Aorta (tissue), 5 donors: Measurements from ENCODE around the gene FMNL2. TPM values are rescaled to one million over a fixed set of nuclear protein-coding genes. Genes with fewer than 3 reads are reported as not detected.

Experiments
- ATAC-seq: fragments of 200-7000 bp; cut with Tn5 transposase; one replicate; pipeline ENCODE4 v1.9.1; 2022; ENCODE audit warnings: moderate library complexity; ENCODE audit not compliant: low FRiP score
- DNase-seq, 2 donors: peaks; one replicate each; pipeline ENCODE4 v3.0.0-alpha.2; 2020
- H3K27ac ChIP-seq, 2 donors: one replicate each; pipeline ENCODE4 v1.5.1; 2013; ENCODE audit warnings: low read length in 2 of 2, mild to moderate bottlenecking in 2 of 2, moderate library complexity in 2 of 2, control low read depth in 1 of 2, inconsistent platforms in 1 of 2, low read depth in 1 of 2
- H3K27me3 ChIP-seq, 2 donors: one replicate each; pipeline ENCODE4 v1.6.1; 2013; ENCODE audit warnings: control low read depth in 1 of 2, low read length in 1 of 2, mild to moderate bottlenecking in 1 of 2, moderate library complexity in 1 of 2; ENCODE audit not compliant: insufficient read depth in 2 of 2, control insufficient read depth in 1 of 2
- H3K36me3 ChIP-seq, 2 donors: one replicate each; pipeline ENCODE4 v1.6.1; 2013; ENCODE audit warnings: control low read depth in 1 of 2, low read length in 1 of 2, mild to moderate bottlenecking in 1 of 2; ENCODE audit not compliant: insufficient read depth in 2 of 2, control insufficient read depth in 1 of 2
- H3K4me1 ChIP-seq, 2 donors: one replicate each; pipeline ENCODE4 v1.6.1; 2013; ENCODE audit warnings: low read length in 2 of 2, control low read depth in 1 of 2, mild to moderate bottlenecking in 1 of 2, moderate library complexity in 1 of 2; ENCODE audit not compliant: insufficient read depth in 2 of 2, control insufficient read depth in 1 of 2
- H3K4me3 ChIP-seq, 2 donors: one replicate each; pipeline ENCODE4 v1.5.1; 2013; ENCODE audit warnings: low read length in 2 of 2, control low read depth in 1 of 2, mild to moderate bottlenecking in 1 of 2
- H3K9me3 ChIP-seq: one replicate; pipeline ENCODE4 v1.6.1; 2013; ENCODE audit warnings: mild to moderate bottlenecking, low read length; ENCODE audit not compliant: control insufficient read depth
- whole genome bisulfite sequencing, 2 donors: extraction: QIAGEN DNeasy Blood & Tissue Kit; methylation state at CpG; one replicate each; pipeline ENCODE4 v1.1.7; 2013; 5-methylcytosine and 5-hydroxymethylcytosine counted together
- intact Hi-C, 2 donors: fragments of 100-400 bp; cut with DNase I; formaldehyde crosslinking; loops; one replicate each; pipeline versions ENCODE4 v1.14.2 to v1.15.0; 2022
- polyA plus RNA-seq, 2 donors: library from polyadenylated mRNA; stranded (reverse); fragments of 200-250 nt; gene quantifications; one replicate each; pipeline ENCODE4 v1.2.3, GENCODE V29; 2013
- total RNA-seq, 2 donors: library from RNA; stranded (reverse); fragmentation: NEBNext Ultra II Directional; extraction: Animal tissue kit (Norgen Biotek cat#: 25700); gene quantifications; one replicate each; pipeline ENCODE4 v1.2.1, GENCODE V29; 2021
- donor health status: healthy with polysubstance abuse.
- donor health status: Bipolar disorder and iron deficiency.
- donor health status: DM: no; HTN: no; CAD: no.
- donor health status: DM: no; HTN: no; CAD: no.
- donor health status: DM: yes; HTN: yes; CAD: no.

The FMNL2 gene
- total and polyA plus RNA-seq, 4 donors = 10.7 to 55.1 (median 33.7) TPM

DNA sequence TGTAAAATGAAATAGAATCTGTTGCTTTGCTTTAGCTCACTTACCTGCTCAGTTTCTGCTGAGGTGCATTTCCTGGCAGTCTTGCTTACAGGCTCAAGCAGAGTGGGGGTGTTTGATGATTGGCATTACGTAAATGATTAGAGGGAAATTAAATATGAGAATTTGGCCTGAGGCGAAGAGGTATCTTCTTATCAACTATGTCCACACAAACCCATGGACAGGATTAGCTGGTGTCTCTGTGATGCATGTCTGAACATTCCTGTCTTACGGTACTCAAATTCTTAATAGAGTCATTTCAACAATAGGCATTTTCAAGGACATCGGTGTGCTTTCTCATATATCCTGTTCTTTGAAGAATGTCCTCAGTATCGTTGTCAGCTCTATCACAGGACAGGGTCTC lies 280.2 kb downstream of the FMNL2 start:
- Histone ChIP-seq H3K4me3 (no peak overlapping the region), H3K27ac (no peak overlapping the region), H3K27me3 (no peaks in the 10 kb centered on the region), H3K4me1 (no peaks in the 10 kb centered on the region), H3K9me3 (no peaks in the 10 kb centered on the region), H3K36me3 (peaks cover 3 to 5% of the 10 kb centered on the region in 2 donors)
- intact Hi-C loops = no loop called here
- WGBS, 2 donors = 96% methylated on average over 5 of the region's 5 CpGs
- ATAC-seq (no peak), DNase-seq (no peak)

DNA sequence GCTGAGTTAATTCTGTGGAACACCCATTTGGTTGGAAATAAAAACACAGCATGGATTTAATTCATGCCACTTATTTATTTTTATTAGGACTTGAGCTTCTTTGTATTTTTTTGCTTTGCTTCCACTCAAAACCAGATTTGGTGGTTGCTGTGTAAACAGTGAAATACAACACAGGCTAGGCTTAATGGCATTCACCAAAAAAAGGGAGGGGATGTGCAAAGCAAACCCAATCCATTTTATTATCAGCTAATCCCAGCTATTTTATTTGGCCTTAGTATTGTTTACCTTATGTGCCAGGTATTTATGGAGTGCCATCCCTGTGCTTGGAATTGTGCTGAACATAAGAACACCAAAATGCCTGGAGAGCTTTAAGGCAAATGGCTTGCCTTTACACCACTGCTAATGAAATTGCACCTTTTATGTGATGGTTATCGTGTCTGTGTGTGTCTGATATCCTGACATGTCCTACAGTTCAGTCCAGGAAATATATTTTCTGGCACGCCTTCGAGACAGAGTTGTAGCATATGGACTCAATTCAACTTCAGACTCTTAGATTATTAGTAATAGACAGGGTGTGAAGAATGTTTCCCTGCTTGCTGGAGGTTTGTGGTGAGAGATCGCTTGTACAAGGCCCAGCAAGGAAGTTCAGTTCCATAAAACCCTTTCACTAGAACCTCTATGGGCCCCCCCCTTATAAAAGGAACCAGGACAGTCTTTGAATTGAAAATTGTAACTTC lies 282.6 kb downstream of the FMNL2 start:
- Histone ChIP-seq H3K36me3 (peaks cover 7 to 9% of the 10 kb centered on the region in 2 donors), H3K27me3 (no peaks in the 10 kb centered on the region), H3K4me3 (no peak overlapping the region), H3K4me1 (peaks cover 0 to 4% of the 10 kb centered on the region in 2 donors), H3K9me3 (no peaks in the 10 kb centered on the region), H3K27ac (no peak overlapping the region)
- DNase-seq (no peak), ATAC-seq (no peak)
- 60 to 63% methylated on average over 4 of the region's 4 CpGs for WGBS, 2 donors
- intact Hi-C loops = no loop called here

DNA sequence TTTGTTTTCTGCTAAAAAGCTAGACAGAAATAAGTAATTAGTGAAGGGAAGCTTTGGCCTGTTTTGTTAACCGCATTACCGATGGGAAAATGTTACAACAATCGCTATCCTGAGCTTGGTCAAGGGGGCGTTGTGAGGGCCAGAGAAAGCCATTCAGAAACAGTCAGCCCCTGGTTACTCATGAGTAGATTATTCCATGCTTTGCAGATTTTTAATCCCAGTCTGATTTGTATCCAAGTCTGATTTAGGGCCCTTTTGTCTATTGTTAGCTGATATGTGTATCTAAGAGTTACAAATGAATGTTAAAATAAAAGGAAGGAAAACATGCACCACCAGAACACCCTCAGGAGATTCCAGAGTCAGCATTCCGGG lies 283.2 kb downstream of the FMNL2 start:
- H3K9me3 ChIP-seq = no peaks in the 10 kb centered on the region
- DNase-seq = no peak
- peaks cover 7 to 9% of the 10 kb centered on the region in 2 donors for H3K36me3 ChIP-seq
- intact Hi-C loops = no loop called here
- WGBS, 2 donors = 79 to 81% methylated on average over 5 of the region's 5 CpGs
- ATAC-seq = no peak
- H3K27me3 ChIP-seq = no peaks in the 10 kb centered on the region
- H3K4me1 ChIP-seq = peaks cover 0 to 4% of the 10 kb centered on the region in 2 donors
- H3K27ac ChIP-seq = no peak overlapping the region
- no peak overlapping the region for H3K4me3 ChIP-seq

DNA sequence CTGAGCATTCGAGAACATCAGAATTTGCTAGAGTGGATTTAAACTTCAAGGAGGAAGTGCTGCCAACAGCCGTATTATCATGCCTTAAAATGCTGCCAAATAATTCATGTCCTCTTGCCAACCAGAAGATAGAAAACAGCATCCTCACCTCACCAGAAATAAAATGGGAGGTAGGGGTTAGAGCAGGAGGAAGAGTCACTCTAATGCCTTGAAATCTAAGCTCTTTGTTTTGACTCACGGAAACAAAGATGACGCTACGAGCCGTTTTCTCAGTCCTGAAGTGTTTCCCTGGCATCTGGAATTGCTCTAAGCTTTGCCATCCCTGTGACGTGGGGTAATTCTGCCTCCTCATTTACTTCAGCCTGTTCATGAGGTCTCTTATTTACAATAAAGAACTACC lies 285.2 kb downstream of the FMNL2 start:
- WGBS, 2 donors = 82 to 85% methylated on average over 7 of the region's 7 CpGs
- intact Hi-C loops = loop anchor here in 1 of 2 donors (5.0 kb wide), 1 partner anchor 283 kb away; the partner anchor contains the start of gene FMNL2
- no peaks in the 10 kb centered on the region for H3K9me3 ChIP-seq
- ATAC-seq = no peak
- H3K27ac ChIP-seq = no peak overlapping the region
- H3K36me3 ChIP-seq = peaks cover 7 to 9% of the 10 kb centered on the region in 2 donors
- no peaks in the 10 kb centered on the region for H3K27me3 ChIP-seq
- no peak for DNase-seq
- H3K4me3 ChIP-seq = no peak overlapping the region
- peaks cover 0 to 4% of the 10 kb centered on the region in 2 donors for H3K4me1 ChIP-seq

DNA sequence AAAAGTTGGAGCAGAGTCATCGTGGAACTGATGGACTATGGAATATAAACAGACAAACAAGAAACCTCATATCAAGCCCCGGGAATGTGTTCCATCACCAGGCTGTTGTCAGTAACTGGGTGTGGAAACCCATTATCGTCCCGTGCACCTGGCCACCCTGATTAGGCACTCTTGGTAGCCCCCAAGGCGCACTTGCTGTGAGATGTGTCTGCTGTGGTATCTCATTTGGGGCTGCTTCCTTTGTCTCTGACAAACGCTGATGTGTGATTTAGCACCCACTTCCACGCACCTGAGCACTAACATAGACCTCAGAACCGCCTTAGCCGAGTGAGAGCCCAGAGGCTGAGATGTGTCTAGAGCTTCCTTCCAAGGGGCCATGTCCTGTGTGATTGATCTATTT lies 286.0 kb downstream of the FMNL2 start:
- intact Hi-C loops = loop anchor here in 1 of 2 donors (5.0 kb wide), 1 partner anchor 284 kb away; the partner anchor contains the start of gene FMNL2
- H3K36me3 ChIP-seq = peaks cover 7 to 9% of the 10 kb centered on the region in 2 donors

DNA sequence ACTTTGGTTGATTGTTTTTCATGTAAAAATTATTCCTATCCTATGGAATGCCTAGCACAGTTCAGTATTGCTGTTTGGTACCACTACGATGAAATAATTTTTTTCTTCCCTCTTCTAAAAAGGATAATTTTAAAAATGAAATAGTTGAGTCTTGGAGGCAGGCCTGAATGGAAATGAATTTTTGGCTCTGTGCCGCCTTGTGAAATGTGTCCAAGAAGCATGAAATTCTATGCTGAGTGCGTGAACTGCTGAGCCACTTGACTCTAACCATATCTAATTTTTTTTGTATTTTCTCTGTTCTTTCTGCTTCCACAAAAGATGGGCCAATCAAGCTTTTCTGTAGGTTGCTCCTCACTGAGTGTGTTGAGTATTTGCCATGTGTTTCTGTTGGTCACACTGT lies 287.2 kb downstream of the FMNL2 start:
- H3K9me3 ChIP-seq = no peaks in the 10 kb centered on the region
- H3K4me1 ChIP-seq = peaks cover 0 to 4% of the 10 kb centered on the region in 2 donors
- no peaks in the 10 kb centered on the region for H3K27me3 ChIP-seq
- WGBS, 2 donors = 5 to 13% methylated on average over 3 of the region's 3 CpGs
- H3K27ac ChIP-seq = no peak overlapping the region
- no peak overlapping the region for H3K4me3 ChIP-seq
- no peak for ATAC-seq
- H3K36me3 ChIP-seq = peaks cover 6 to 7% of the 10 kb centered on the region in 2 donors
- intact Hi-C loops = loop anchor here in 1 of 2 donors (5.0 kb wide), 1 partner anchor 285 kb away; the partner anchor contains the start of gene FMNL2
- peak; percentile 60 to 74 for DNase-seq

More for the DNA sequence above, 286.0 kb downstream of the FMNL2 start:
- Histone ChIP-seq H3K4me1 (peaks cover 0 to 4% of the 10 kb centered on the region in 2 donors), H3K27me3 (no peaks in the 10 kb centered on the region), H3K9me3 (no peaks in the 10 kb centered on the region), H3K4me3 (no peak overlapping the region), H3K27ac (no peak overlapping the region)
- 93 to 96% methylated on average over 9 of the region's 9 CpGs for WGBS, 2 donors
- ATAC-seq (no peak), DNase-seq (no peak)

DNA sequence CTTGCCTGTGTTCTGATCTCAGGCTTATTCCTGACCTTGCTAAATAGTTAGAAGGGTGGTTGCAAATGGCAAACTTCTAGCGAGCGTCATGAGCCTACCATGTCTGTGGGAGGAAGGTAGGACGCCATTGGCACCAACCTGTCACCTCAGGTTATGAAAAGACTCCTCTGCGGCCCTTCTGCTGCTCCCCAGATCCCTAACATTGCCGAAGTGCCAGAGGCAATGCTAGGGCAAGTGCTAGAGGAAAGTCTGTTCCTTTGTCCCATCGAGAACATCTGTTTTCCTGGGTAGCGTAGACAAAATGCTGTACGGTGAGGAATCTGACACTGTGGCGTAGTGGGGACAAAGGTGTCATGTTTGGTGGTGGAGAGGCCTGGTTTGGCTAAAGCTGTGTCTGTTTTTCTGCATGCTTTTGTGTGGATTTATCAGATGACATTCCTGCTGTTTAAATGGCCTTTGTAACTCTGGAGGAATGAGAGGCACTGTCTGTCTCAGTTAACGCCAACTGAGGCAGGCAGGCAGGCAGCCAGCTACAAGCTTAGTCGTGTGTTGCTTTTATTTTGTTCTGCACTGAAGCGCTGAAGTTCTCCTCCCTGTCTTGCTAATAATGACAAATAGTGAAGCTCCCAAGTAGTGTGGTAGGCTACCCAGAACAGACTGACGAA lies 288.2 kb downstream of the FMNL2 start:
- Histone ChIP-seq H3K36me3 (peaks cover 6 to 7% of the 10 kb centered on the region in 2 donors), H3K4me3 (no peak overlapping the region), H3K4me1 (peaks cover 0 to 4% of the 10 kb centered on the region in 2 donors), H3K27me3 (no peaks in the 10 kb centered on the region), H3K27ac (no peak overlapping the region), H3K9me3 (no peaks in the 10 kb centered on the region)
- ATAC-seq (no peak), DNase-seq (no peak)
- intact Hi-C loops = loop anchor here in 1 of 2 donors (5.0 kb wide), 1 partner anchor 286 kb away; the partner anchor contains the start of gene FMNL2
- 74 to 75% methylated on average over 13 of the region's 13 CpGs for WGBS, 2 donors

DNA sequence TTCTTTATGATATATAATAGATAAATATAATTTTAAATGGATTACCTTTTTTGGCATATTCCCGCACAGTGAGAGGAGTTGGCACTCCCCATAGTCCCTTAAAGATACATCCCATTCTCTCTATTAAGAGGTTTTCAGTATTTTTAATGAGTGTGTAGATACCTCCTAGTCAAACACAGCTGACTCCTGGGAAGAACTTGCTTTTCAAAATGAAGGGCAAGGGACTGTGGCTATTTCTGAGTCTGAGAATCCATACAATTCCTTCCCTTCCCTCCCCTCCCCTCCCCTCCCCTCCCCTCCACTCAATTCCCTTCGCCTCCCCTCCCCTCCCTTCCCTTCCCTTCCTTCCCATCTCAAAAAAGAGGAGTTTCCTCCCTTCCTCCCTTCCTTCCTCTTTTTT lies 288.8 kb downstream of the FMNL2 start:
- WGBS, 2 donors = 86 to 94% methylated on average over 1 of the region's 2 CpGs
- Histone ChIP-seq H3K4me1 (peaks cover 0 to 4% of the 10 kb centered on the region in 2 donors), H3K27ac (no peak overlapping the region), H3K4me3 (no peak overlapping the region), H3K9me3 (no peaks in the 10 kb centered on the region), H3K27me3 (no peaks in the 10 kb centered on the region), H3K36me3 (peaks cover 6 to 7% of the 10 kb centered on the region in 2 donors)
- DNase-seq (no peak), ATAC-seq (no peak)
- intact Hi-C loops = loop anchor here in 1 of 2 donors (5.0 kb wide), 1 partner anchor 286 kb away; the partner anchor contains the start of gene FMNL2
